GM12878 (cell line): ENCODE data around the gene TBXAS1.

Experiments
- CTCF ChIP-seq, 3 experiments: IDR thresholded peaks in 2 of 3; conservative IDR thresholded peaks in 1 of 3; 2 replicates each; pipeline ENCODE4 v1.5.1; 2011; ENCODE audit warnings: low read depth in 3 of 3, low read length in 3 of 3, mild to moderate bottlenecking in 3 of 3, control low read depth in 2 of 3, moderate library complexity in 2 of 3, inconsistent platforms in 1 of 3, mixed read lengths in 1 of 3; ENCODE audit not compliant: control insufficient read depth in 2 of 3, insufficient read depth in 1 of 3; ENCODE audit errors: extremely low read depth in 1 of 3
- JUNB ChIP-seq: IDR thresholded peaks from 2 replicates; pipeline ENCODE4 v1.6.1; 2016; ENCODE audit warnings: antibody characterized with exemption, mild to moderate bottlenecking
- MXI1 ChIP-seq: fragments of 150-350 bp; IDR thresholded peaks from 2 replicates; pipeline ENCODE4 v1.6.1; 2011; ENCODE audit warnings: low read depth, mild to moderate bottlenecking, inconsistent platforms, low read length, improper control_type of control experiment
- NFIC ChIP-seq: IDR thresholded peaks from 2 replicates; pipeline ENCODE4 v1.6.1; 2012; ENCODE audit warnings: low read depth, mild to moderate bottlenecking, inconsistent platforms, low read length, moderate library complexity
- NR2F1 ChIP-seq: fragments of 450-650 bp; conservative IDR thresholded peaks from 2 replicates; pipeline ENCODE4 v1.6.1; 2017; ENCODE audit warnings: mild to moderate bottlenecking
- POLR2A ChIP-seq: IDR thresholded peaks from 2 replicates; pipeline ENCODE4 v1.6.1; 2011; ENCODE audit warnings: low read depth, mild to moderate bottlenecking, low read length
- RCOR1 ChIP-seq: conservative IDR thresholded peaks from 2 replicates; pipeline ENCODE4 v1.6.1; 2012; ENCODE audit warnings: low read depth, low read length, improper control_type of control experiment
- SRF ChIP-seq, 2 experiments: IDR thresholded peaks; 2 replicates each; pipeline ENCODE4 v1.6.1; 2011; ENCODE audit warnings: low read depth in 2 of 2, low read length in 2 of 2, mild to moderate bottlenecking in 1 of 2, moderate library complexity in 1 of 2
- ZNF687 ChIP-seq: fragments of 450-650 bp; IDR thresholded peaks from 2 replicates; pipeline ENCODE4 v1.6.1; 2017; ENCODE audit warnings: mild to moderate bottlenecking, moderate library complexity

- TF ChIP-seq NR2F1 (no peak), RCOR1 (no peak), CTCF (IDR thresholded peaks at IDR 0.05 in 2 of 3, conservative IDR thresholded peaks at IDR 0.05 in 1 of 3; ENCODE audit: control insufficient read depth in 2 of 3, extremely low read depth in 1 of 3, insufficient read depth in 1 of 3, low read depth in 3 of 3, low read length in 3 of 3) (peak; percentile 58 to 69 (median 62)), JUNB (no peak), ZNF687 (no peak), SRF (IDR thresholded peaks at IDR 0.05; ENCODE audit: low read depth in 2 of 2, low read length in 2 of 2) (no peak), NFIC (no peak), MXI1 (no peak), POLR2A (no peak)
Measured at GRCh38 chr7:140003913-140004382, 174.9 kb downstream of the TBXAS1 start.
